H1 (cell line): Measurements from ENCODE around the gene TIMELESS. TPM values are rescaled to one million over a fixed set of nuclear protein-coding genes. Genes with fewer than 3 reads are reported as not detected.

Experiments
- CBX5 ChIP-seq: fragments of 300-800, 300-1000 bp; sonication (generic); IDR thresholded peaks from 2 replicates; pipeline ENCODE4 v1.7.1; 2016; ENCODE audit warnings: antibody characterized with exemption, low read length, low read depth
- CTBP2 ChIP-seq: IDR thresholded peaks from 2 replicates; pipeline ENCODE4 v1.7.0; 2011; ENCODE audit warnings: borderline replicate concordance, mild to moderate bottlenecking, moderate library complexity, mixed read lengths, low read length; ENCODE audit not compliant: insufficient read depth, insufficient read length
- CTCF ChIP-seq, 3 experiments: IDR thresholded peaks; 1 replicate in 2 of 3; 2 replicates in 1 of 3; pipeline versions ENCODE4 v1.5.1 to v1.6.1; 2011; ENCODE audit warnings: low read length in 3 of 3, mild to moderate bottlenecking in 3 of 3, inconsistent platforms in 2 of 3, low read depth in 1 of 3, moderate library complexity in 1 of 3; ENCODE audit not compliant: insufficient read depth in 1 of 3; ENCODE audit errors: control extremely low read depth in 1 of 3
- EGR1 ChIP-seq: IDR thresholded peaks from 2 replicates; pipeline ENCODE4 v1.6.1; 2011; ENCODE audit warnings: low read depth, low read length, borderline replicate concordance
- KDM1A ChIP-seq: fragments of 200-600, 300-600 bp; sonication (generic); IDR thresholded peaks from 2 replicates; pipeline ENCODE4 v1.7.1; 2016; ENCODE audit warnings: mild to moderate bottlenecking, low read length, borderline replicate concordance
- SAP30 ChIP-seq: fragments of 300-600 bp; sonication (generic); IDR thresholded peaks from 2 replicates; pipeline ENCODE4 v1.7.1; 2012; ENCODE audit warnings: low read length, moderate library complexity, mild to moderate bottlenecking, inconsistent platforms; ENCODE audit not compliant: insufficient read depth, insufficient replicate concordance
- polyA plus RNA-seq, 7 experiments: library from polyadenylated mRNA; depleted of rRNA in 3 of 7; stranded (reverse) in 5 of 7; unstranded in 2 of 7; fragments of >200 nt in 5 of 7; fragments of 200-250 nt in 2 of 7; gene quantifications; 1 replicate in 5 of 7; 2 replicates in 1 of 7; 4 replicates in 1 of 7; pipeline versions ENCODE4 v1.2.1 to v1.2.3, GENCODE V29; 2011 to 2013; ENCODE audit warnings: missing spikeins in 2 of 7, mixed read lengths in 2 of 7
- total RNA-seq: library from RNA; stranded (reverse); fragmentation: NEBNext Ultra II Directional; extraction: Animal tissue kit (Norgen Biotek cat#: 25700); gene quantifications from 2 replicates; pipeline ENCODE4 v1.2.1, GENCODE V29; 2021
- TF ChIP-seq, protein P1 (sequence below): fragments of 300-600 bp; sonication (generic); IDR thresholded peaks from 2 replicates; pipeline ENCODE4 v1.7.1; 2012; ENCODE audit warnings: low read length, moderate library complexity, mild to moderate bottlenecking, inconsistent platforms; ENCODE audit not compliant: insufficient replicate concordance

Gene TIMELESS
- total and polyA plus RNA-seq, 2 of the 8 experiments (the other 6 are each of a cell fraction or from before 2014, with no cell fraction given): 17.1 to 86.7 TPM

DNA sequence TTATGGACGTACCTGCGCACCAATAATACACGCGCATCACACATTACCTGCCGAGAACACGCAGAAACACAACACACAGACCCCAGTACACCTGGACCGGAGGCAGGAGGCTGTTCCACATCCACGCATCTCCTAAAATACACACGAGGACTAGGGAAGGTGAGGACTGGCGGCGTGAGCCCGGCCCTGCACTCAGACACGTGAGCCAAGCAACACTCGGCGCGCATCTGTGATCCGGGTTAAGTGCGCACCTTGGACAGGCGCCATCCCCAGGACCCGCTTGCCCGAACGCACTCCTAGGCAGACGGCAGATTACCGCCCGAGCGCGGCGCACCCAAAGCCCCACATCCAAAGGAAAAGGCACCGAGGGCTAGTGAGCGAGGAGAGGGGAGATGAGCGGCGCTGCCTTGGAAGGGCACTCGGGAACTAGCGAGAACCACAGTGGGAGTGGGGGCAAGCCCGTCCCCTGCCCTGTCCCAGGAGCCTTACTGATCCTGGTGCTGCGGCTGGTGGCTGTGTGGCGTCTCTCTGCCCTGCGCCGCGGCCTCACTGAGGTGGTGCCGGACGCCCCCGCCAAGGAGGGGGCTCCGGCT lies 38.3 kb upstream of the TIMELESS start (continued):
- no peak for TF ChIP-seq EGR1
- TF ChIP-seq, protein P1, sequence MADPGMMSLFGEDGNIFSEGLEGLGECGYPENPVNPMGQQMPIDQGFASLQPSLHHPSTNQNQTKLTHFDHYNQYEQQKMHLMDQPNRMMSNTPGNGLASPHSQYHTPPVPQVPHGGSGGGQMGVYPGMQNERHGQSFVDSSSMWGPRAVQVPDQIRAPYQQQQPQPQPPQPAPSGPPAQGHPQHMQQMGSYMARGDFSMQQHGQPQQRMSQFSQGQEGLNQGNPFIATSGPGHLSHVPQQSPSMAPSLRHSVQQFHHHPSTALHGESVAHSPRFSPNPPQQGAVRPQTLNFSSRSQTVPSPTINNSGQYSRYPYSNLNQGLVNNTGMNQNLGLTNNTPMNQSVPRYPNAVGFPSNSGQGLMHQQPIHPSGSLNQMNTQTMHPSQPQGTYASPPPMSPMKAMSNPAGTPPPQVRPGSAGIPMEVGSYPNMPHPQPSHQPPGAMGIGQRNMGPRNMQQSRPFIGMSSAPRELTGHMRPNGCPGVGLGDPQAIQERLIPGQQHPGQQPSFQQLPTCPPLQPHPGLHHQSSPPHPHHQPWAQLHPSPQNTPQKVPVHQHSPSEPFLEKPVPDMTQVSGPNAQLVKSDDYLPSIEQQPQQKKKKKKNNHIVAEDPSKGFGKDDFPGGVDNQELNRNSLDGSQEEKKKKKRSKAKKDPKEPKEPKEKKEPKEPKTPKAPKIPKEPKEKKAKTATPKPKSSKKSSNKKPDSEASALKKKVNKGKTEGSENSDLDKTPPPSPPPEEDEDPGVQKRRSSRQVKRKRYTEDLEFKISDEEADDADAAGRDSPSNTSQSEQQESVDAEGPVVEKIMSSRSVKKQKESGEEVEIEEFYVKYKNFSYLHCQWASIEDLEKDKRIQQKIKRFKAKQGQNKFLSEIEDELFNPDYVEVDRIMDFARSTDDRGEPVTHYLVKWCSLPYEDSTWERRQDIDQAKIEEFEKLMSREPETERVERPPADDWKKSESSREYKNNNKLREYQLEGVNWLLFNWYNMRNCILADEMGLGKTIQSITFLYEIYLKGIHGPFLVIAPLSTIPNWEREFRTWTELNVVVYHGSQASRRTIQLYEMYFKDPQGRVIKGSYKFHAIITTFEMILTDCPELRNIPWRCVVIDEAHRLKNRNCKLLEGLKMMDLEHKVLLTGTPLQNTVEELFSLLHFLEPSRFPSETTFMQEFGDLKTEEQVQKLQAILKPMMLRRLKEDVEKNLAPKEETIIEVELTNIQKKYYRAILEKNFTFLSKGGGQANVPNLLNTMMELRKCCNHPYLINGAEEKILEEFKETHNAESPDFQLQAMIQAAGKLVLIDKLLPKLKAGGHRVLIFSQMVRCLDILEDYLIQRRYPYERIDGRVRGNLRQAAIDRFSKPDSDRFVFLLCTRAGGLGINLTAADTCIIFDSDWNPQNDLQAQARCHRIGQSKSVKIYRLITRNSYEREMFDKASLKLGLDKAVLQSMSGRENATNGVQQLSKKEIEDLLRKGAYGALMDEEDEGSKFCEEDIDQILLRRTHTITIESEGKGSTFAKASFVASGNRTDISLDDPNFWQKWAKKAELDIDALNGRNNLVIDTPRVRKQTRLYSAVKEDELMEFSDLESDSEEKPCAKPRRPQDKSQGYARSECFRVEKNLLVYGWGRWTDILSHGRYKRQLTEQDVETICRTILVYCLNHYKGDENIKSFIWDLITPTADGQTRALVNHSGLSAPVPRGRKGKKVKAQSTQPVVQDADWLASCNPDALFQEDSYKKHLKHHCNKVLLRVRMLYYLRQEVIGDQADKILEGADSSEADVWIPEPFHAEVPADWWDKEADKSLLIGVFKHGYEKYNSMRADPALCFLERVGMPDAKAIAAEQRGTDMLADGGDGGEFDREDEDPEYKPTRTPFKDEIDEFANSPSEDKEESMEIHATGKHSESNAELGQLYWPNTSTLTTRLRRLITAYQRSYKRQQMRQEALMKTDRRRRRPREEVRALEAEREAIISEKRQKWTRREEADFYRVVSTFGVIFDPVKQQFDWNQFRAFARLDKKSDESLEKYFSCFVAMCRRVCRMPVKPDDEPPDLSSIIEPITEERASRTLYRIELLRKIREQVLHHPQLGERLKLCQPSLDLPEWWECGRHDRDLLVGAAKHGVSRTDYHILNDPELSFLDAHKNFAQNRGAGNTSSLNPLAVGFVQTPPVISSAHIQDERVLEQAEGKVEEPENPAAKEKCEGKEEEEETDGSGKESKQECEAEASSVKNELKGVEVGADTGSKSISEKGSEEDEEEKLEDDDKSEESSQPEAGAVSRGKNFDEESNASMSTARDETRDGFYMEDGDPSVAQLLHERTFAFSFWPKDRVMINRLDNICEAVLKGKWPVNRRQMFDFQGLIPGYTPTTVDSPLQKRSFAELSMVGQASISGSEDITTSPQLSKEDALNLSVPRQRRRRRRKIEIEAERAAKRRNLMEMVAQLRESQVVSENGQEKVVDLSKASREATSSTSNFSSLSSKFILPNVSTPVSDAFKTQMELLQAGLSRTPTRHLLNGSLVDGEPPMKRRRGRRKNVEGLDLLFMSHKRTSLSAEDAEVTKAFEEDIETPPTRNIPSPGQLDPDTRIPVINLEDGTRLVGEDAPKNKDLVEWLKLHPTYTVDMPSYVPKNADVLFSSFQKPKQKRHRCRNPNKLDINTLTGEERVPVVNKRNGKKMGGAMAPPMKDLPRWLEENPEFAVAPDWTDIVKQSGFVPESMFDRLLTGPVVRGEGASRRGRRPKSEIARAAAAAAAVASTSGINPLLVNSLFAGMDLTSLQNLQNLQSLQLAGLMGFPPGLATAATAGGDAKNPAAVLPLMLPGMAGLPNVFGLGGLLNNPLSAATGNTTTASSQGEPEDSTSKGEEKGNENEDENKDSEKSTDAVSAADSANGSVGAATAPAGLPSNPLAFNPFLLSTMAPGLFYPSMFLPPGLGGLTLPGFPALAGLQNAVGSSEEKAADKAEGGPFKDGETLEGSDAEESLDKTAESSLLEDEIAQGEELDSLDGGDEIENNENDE: no peak
- TF ChIP-seq SAP30: no peak
- TF ChIP-seq CTBP2: no peak
- no peak for TF ChIP-seq CBX5
- no peak for TF ChIP-seq CTCF (IDR thresholded peaks at IDR 0.05; ENCODE audit: control extremely low read depth in 1 of 3, insufficient read depth in 1 of 3, low read depth in 1 of 3, low read length in 3 of 3)
- no peak for TF ChIP-seq KDM1A
